Heart left ventricle (tissue), 13 donors: ENCODE measurements around the gene AP3M1.

ENCODE experiments used
- CTCF ChIP-seq, 12 donors: fragments of 200-600 bp; sonication (generic) in 4 of 12; IDR thresholded peaks; one replicate each; pipeline versions ENCODE4 v1.5.0 to v1.8.0; 2018 to 2022; ENCODE audit warnings: antibody characterized with exemption in 12 of 12, mild to moderate bottlenecking in 5 of 12
- POLR2A ChIP-seq, 2 donors: fragments of 450-650 bp; IDR thresholded peaks; one replicate each; pipeline ENCODE4 v1.6.1; 2017; ENCODE audit warnings: antibody characterized with exemption in 2 of 2, mild to moderate bottlenecking in 2 of 2, moderate library complexity in 2 of 2
- donor health status: ischemic (EF 13 %, LVEDD 7.1; RV severe dilation, severe dysfunction).
- donor health status: DM: no; HTN: yes; CAD: no.
- donor health status: DM: no; HTN: no; CAD: no.
- donor health status: ischemic (EF 25% LVEDD 6.9; RV normal size, moderate dysfunction).
- donor health status: ischemic (EF 25% LVEDD 5.7; RV mildly dilated, moderate dysfunction).
- donor health status: ischemic (EF 35%, LVEDD 5.7; RV mildly dilated, moderate dysfunction).
- donor health status: nonischemic (EF 11% LVEDD 7.7; RV severe dilation, severe dysfunction).
- donor health status: DM: yes; HTN: yes; CAD: no.
- donor health status: PGD.
- donor health status: ischemic (EF 29% LVEDD 5.4; RV normal size, mild dysfunction).
- donor health status: nonischemic (EF 23%, LVEDD 6.1; RV moderate dilation, normal function).

- TF ChIP-seq CTCF (IDR thresholded peaks at IDR 0.05) (no peak), POLR2A (IDR thresholded peaks at IDR 0.05) (no peak)
Observed at GRCh38 chr10:74140553-74140952, 10.1 kb downstream of the AP3M1 start.
